PC-3 (cell line): ENCODE data around the gene PDZRN3. TPM values are rescaled to one million over a fixed set of nuclear protein-coding genes. Genes with fewer than 3 reads are reported as not detected.

Experiments used
- ATAC-seq: fragments of 200-7000 bp; cut with Tn5 transposase; 2 replicates; pipeline ENCODE4 v1.9.1; 2020; ENCODE audit warnings: mild to moderate bottlenecking, moderate library complexity
- BruUV-seq: library from RNA; stranded (reverse); fragments of 400-500 nt; replicated peaks from 2 replicates; lab custom pipeline; 2021; lab: Mats Ljungman, UMichigan
- CTCF ChIA-PET: fragments of 300-600 bp; sonication (Branson Sonifier 250); formaldehyde crosslinking; loops from one replicate; lab custom pipeline; 2022; ENCODE audit warnings: antibody characterized with exemption; lab: Charles Lee
- POLR2A ChIA-PET: fragments of 300-600 bp; sonication (Branson Sonifier 250); formaldehyde crosslinking; loops from one replicate; lab custom pipeline; 2022; ENCODE audit warnings: antibody characterized with exemption; ENCODE audit not compliant: unreplicated experiment; lab: Charles Lee
- DNase-seq: peaks from one replicate; pipeline ENCODE4 v3.0.0-alpha.2; 2015
- H2AFZ ChIP-seq: fragments of 300-600 bp; sonication (generic); 2 replicates; pipeline ENCODE4 v1.6.0; 2016; ENCODE audit warnings: antibody characterized with exemption, low read length
- H3F3A ChIP-seq: fragments of 300-600 bp; sonication (generic); one replicate; pipeline ENCODE4 v1.6.0; 2017; ENCODE audit warnings: antibody characterized with exemption, low read length, control low read depth, mild to moderate bottlenecking; ENCODE audit not compliant: unreplicated experiment
- H3K27ac ChIP-seq: fragments of 300-600 bp; sonication (generic); 2 replicates; pipeline ENCODE4 v1.5.1; 2016; ENCODE audit warnings: mild to moderate bottlenecking, low read length
- H3K27me3 ChIP-seq: fragments of 300-600 bp; sonication (generic); 2 replicates; pipeline ENCODE4 v1.6.1; 2016; ENCODE audit warnings: low read length, mixed read lengths
- H3K36me3 ChIP-seq: fragments of 300-600 bp; sonication (generic); 2 replicates; pipeline ENCODE4 v1.6.1; 2016; ENCODE audit warnings: low read depth, mixed run types, low read length, mixed read lengths
- H3K4me1 ChIP-seq: fragments of 300-600 bp; sonication (generic); 2 replicates; pipeline ENCODE4 v1.5.1; 2016; ENCODE audit warnings: low read length; ENCODE audit not compliant: insufficient read depth
- H3K4me2 ChIP-seq: fragments of 300-600 bp; sonication (generic); 2 replicates; pipeline ENCODE4 v1.6.0; 2016; ENCODE audit warnings: low read length
- H3K4me3 ChIP-seq: fragments of 300-600 bp; sonication (generic); 2 replicates; pipeline ENCODE4 v1.5.1; 2016; ENCODE audit warnings: mild to moderate bottlenecking, low read length, mixed read lengths
- H3K79me2 ChIP-seq: fragments of 300-600 bp; sonication (generic); 2 replicates; pipeline ENCODE4 v1.6.1; 2017; ENCODE audit warnings: low read length, mixed read lengths
- H3K9ac ChIP-seq: fragments of 300-600 bp; sonication (generic); 2 replicates; pipeline ENCODE4 v1.6.0; 2016; ENCODE audit warnings: mild to moderate bottlenecking, low read length
- H3K9me2 ChIP-seq: fragments of 300-600 bp; sonication (generic); replicated peaks from 2 replicates; pipeline ENCODE4 v1.6.1; 2016; ENCODE audit warnings: mixed run types, low read length, mixed read lengths
- H3K9me3 ChIP-seq: fragments of 300-600 bp; sonication (generic); 2 replicates; pipeline ENCODE4 v1.6.1; 2016; ENCODE audit warnings: low read length, mixed read lengths
- H4K20me1 ChIP-seq: fragments of 300-600 bp; sonication (generic); 2 replicates; pipeline ENCODE4 v1.6.1; 2016; ENCODE audit warnings: low read length, mixed read lengths
- CTCF ChIP-seq: fragments of 300-600 bp; sonication (generic); conservative IDR thresholded peaks from 2 replicates; pipeline ENCODE4 v1.5.1; 2017; ENCODE audit warnings: antibody characterized with exemption, low read depth, mild to moderate bottlenecking, low read length
- EZH2 ChIP-seq: fragments of 300-600 bp; sonication (generic); IDR thresholded peaks from one replicate; pipeline ENCODE4 v1.6.1; 2017; ENCODE audit warnings: antibody characterized with exemption, mild to moderate bottlenecking, low read length; ENCODE audit not compliant: unreplicated experiment
- EZH2phosphoT487 ChIP-seq: fragments of 300-600 bp; sonication (generic); IDR thresholded peaks from 2 replicates; pipeline ENCODE4 v1.6.1; 2018; ENCODE audit warnings: mild to moderate bottlenecking, antibody characterized with exemption, low read length, borderline replicate concordance
- intact Hi-C: fragments of 100-400 bp; cut with micrococcal nuclease; formaldehyde crosslinking; loops from 2 replicates; pipeline ENCODE4 v1.9.0; 2023
- total RNA-seq: library from RNA; depleted of rRNA; stranded (reverse); fragments of >200 nt; gene quantifications from 2 replicates; pipeline ENCODE4 v1.2.3, GENCODE V29; 2014

The PDZRN3 gene
- total RNA-seq, 1 experiment from 2014 or later: not detected

GRCh38 chr3:73378207-73378606 is 246.5 kb downstream of the PDZRN3 start:
- ChIA-PET CTCF (no interaction called here), POLR2A (no interaction called here)
- no peak for ATAC-seq
- TF ChIP-seq EZH2phosphoT487: no peak
- TF ChIP-seq CTCF: no peak
- TF ChIP-seq EZH2: no peak
- H3K36me3 ChIP-seq: no peaks in the 10 kb centered on the region
- intact Hi-C loops: no loop called here
- no peaks in the 10 kb centered on the region for H3K9me2 ChIP-seq
- DNase-seq: no peak
- no peaks in the 10 kb centered on the region for H3K4me1 ChIP-seq
- no peaks in the 10 kb centered on the region for H4K20me1 ChIP-seq
- H3K27ac ChIP-seq: no peak overlapping the region
- H3K27me3 ChIP-seq: no peaks in the 10 kb centered on the region
- H3K79me2 ChIP-seq: no peaks in the 10 kb centered on the region
- no peak overlapping the region for H3K9ac ChIP-seq
- no peak overlapping the region for H3K4me3 ChIP-seq
- no peak overlapping the region for H3K4me2 ChIP-seq
- no peak overlapping the region for H2AFZ ChIP-seq
- no peaks in the 10 kb centered on the region for H3F3A ChIP-seq
- no peaks in the 10 kb centered on the region for H3K9me3 ChIP-seq
- no TSS peak for BruUV-seq

GRCh38 chr3:73365756-73366397 is 258.9 kb downstream of the PDZRN3 start:
- BruUV-seq: no TSS peak
- ATAC-seq: no peak
- H3F3A ChIP-seq: no peaks in the 10 kb centered on the region
- no peaks in the 10 kb centered on the region for H3K9me2 ChIP-seq
- H3K79me2 ChIP-seq: no peaks in the 10 kb centered on the region
- no peak overlapping the region for H3K9ac ChIP-seq
- no peaks in the 10 kb centered on the region for H3K27me3 ChIP-seq
- H3K27ac ChIP-seq: no peak overlapping the region
- no peak for DNase-seq
- H2AFZ ChIP-seq: no peak overlapping the region
- intact Hi-C loops: no loop called here
- ChIA-PET CTCF (no interaction called here), POLR2A (no interaction called here)
- no peaks in the 10 kb centered on the region for H4K20me1 ChIP-seq
- no peak for TF ChIP-seq CTCF
- no peak for TF ChIP-seq EZH2
- TF ChIP-seq EZH2phosphoT487: no peak
- H3K4me3 ChIP-seq: no peak overlapping the region
- no peaks in the 10 kb centered on the region for H3K9me3 ChIP-seq
- H3K4me2 ChIP-seq: no peak overlapping the region
- no peaks in the 10 kb centered on the region for H3K4me1 ChIP-seq
- H3K36me3 ChIP-seq: no peaks in the 10 kb centered on the region

- Histone ChIP-seq H3K4me3 (no peak overlapping the region), H3K79me2 (no peaks in the 10 kb centered on the region), H3K9me3 (0 out of 2 replicates have a peak, but pooled peaks cover 1% of the 10 kb centered on the region), H2AFZ (no peak overlapping the region), H3K4me2 (no peak overlapping the region), H3K9me2 (no peaks in the 10 kb centered on the region), H3K9ac (no peak overlapping the region), H3K27ac (no peak overlapping the region), H3K27me3 (no peaks in the 10 kb centered on the region), H3K4me1 (no peaks in the 10 kb centered on the region), H3F3A (no peaks in the 10 kb centered on the region), H4K20me1 (no peaks in the 10 kb centered on the region), H3K36me3 (no peaks in the 10 kb centered on the region)
- TF ChIP-seq EZH2 (no peak), EZH2phosphoT487 (no peak), CTCF (no peak)
- intact Hi-C loops: no loop called here
- ChIA-PET POLR2A (no interaction called here), CTCF (no interaction called here)
- BruUV-seq: no TSS peak
- DNase-seq (no peak), ATAC-seq (no peak)
Measured at GRCh38 chr3:73364517-73364916, 260.2 kb downstream of the PDZRN3 start.
